ENCODE data around the gene SH2D4B. TPM values are rescaled to one million over a fixed set of nuclear protein-coding genes. Genes with fewer than 3 reads are reported as not detected.
"Not testable (repeated sequence)": the region's sequence is repeated elsewhere in the genome, so short reads cannot be mapped to it uniquely, and the experiment has no call there.

The SH2D4B gene
- total RNA-seq, 4 donors from 2014 or later = 0.13 TPM; not detected in 3

DNA sequence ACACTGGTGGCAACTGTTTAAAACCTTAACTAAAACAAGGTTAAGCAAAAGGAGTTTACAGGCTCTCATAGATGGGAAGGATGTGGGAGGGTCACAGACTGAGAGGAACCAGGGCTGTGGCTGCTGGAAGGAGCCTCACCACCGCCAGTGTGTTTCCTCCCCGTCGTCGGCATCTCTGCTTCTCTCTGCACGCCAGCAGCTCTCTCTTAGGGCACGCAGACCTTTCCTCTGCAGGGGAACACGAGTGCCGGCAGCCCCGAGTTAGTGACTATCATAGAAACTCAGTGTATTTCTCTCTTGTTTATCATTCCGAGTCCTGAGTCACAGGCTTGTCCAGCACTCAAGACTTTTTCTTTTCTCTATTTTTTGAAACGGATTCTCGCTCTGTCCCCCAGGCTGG, 8.1 kb upstream of the SH2D4B start:
- WGBS, 2 donors = 68 to 78% methylated on average over 12 of the region's 12 CpGs
- H3K4me3 ChIP-seq = no peak overlapping the region
- H3K27me3 ChIP-seq = no peaks in the 10 kb centered on the region
- intact Hi-C loops (cut with DNase I) = no loop called here
- DNase-seq = no peak
- H3K9me3 ChIP-seq = no peaks in the 10 kb centered on the region
- peaks cover 6 to 37% (median 7%) of the 10 kb centered on the region in 3 donors for H3K4me1 ChIP-seq
- no peaks in the 10 kb centered on the region for H3K36me3 ChIP-seq
- H3K27ac ChIP-seq = peak overlapping the region in 1 of 4 donors; percentile 46
- TF ChIP-seq, protein P1, sequence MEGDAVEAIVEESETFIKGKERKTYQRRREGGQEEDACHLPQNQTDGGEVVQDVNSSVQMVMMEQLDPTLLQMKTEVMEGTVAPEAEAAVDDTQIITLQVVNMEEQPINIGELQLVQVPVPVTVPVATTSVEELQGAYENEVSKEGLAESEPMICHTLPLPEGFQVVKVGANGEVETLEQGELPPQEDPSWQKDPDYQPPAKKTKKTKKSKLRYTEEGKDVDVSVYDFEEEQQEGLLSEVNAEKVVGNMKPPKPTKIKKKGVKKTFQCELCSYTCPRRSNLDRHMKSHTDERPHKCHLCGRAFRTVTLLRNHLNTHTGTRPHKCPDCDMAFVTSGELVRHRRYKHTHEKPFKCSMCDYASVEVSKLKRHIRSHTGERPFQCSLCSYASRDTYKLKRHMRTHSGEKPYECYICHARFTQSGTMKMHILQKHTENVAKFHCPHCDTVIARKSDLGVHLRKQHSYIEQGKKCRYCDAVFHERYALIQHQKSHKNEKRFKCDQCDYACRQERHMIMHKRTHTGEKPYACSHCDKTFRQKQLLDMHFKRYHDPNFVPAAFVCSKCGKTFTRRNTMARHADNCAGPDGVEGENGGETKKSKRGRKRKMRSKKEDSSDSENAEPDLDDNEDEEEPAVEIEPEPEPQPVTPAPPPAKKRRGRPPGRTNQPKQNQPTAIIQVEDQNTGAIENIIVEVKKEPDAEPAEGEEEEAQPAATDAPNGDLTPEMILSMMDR (IDR thresholded peaks at IDR 0.05) = no peak
- TF ChIP-seq POLR2A (IDR thresholded peaks at IDR 0.05) = no peak

DNA sequence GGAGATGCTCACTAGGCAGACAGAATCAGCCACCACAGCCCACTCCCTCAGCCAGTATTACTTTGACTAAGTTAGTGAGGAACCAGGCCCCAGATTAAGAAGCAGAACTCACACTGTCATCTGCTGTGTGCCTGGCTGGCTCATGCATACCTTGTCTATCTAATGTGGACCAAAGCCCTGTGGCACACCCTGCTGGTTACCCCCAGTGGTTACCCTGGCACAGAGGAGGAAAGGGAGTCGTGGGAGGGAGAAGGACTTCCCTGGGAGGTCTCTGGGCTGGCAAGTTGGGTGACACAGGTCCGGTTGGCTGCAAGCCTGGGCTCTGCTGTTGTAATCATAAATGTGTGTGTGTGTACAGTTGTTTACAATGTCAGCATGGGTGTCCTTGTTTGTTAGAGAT, 7.5 kb upstream of the SH2D4B start:
- H3K27ac ChIP-seq = peak overlapping the region in 1 of 4 donors; percentile 46
- intact Hi-C loops (cut with DNase I) = no loop called here
- no peaks in the 10 kb centered on the region for H3K36me3 ChIP-seq
- no peaks in the 10 kb centered on the region for H3K9me3 ChIP-seq
- peaks cover 6 to 34% (median 7%) of the 10 kb centered on the region in 3 donors for H3K4me1 ChIP-seq
- 28 to 67% methylated on average over 1 to 2 of the region's 2 CpGs for WGBS, 2 donors
- no peak for DNase-seq
- no peaks in the 10 kb centered on the region for H3K27me3 ChIP-seq
- TF ChIP-seq, protein P1 (IDR thresholded peaks at IDR 0.05) = peak in 3 of 6 experiments; percentile 13 to 41 (median 22)
- TF ChIP-seq POLR2A (IDR thresholded peaks at IDR 0.05) = no peak
- H3K4me3 ChIP-seq = no peak overlapping the region

DNA sequence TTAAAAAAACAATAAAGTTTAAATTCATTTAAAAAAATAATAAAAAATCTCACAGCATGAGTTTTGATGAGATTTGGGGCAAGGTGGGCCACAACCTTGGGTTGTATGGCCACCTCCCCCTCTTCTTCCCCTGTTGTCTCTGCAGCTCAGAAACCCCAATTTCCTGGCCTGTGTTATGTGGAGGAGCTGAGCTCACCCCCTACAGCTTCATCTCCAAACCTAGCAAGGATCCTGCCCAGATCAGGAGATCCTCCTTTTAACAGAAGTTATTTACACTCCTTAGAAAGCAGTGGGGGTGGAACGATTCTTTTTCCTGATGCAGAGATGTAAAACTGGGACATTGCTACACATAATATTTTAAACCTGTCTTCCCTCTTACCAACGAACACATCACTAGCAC, 6.9 kb upstream of the SH2D4B start:
- no peaks in the 10 kb centered on the region for H3K27me3 ChIP-seq
- H3K27ac ChIP-seq = no peak overlapping the region
- TF ChIP-seq, protein P1 (IDR thresholded peaks at IDR 0.05) = no peak
- TF ChIP-seq POLR2A (IDR thresholded peaks at IDR 0.05) = no peak
- no peak overlapping the region for H3K4me3 ChIP-seq
- no peaks in the 10 kb centered on the region for H3K36me3 ChIP-seq
- H3K9me3 ChIP-seq = no peaks in the 10 kb centered on the region
- no peak for DNase-seq
- 26 to 30% methylated on average over 2 of the region's 2 CpGs for WGBS, 2 donors
- intact Hi-C loops (cut with DNase I) = no loop called here
- peaks cover 6 to 37% (median 7%) of the 10 kb centered on the region in 3 donors for H3K4me1 ChIP-seq

GRCh38 chr10:80532571-80532970, 5.1 kb upstream of the SH2D4B start:
- Histone ChIP-seq H3K27ac (no peak overlapping the region), H3K9me3 (no peaks in the 10 kb centered on the region), H3K36me3 (no peaks in the 10 kb centered on the region), H3K4me3 (no peak overlapping the region), H3K4me1 (peaks cover 0 to 33% (median 7%) of the 10 kb centered on the region in 3 donors), H3K27me3 (no peaks in the 10 kb centered on the region)
- no peak for TF ChIP-seq POLR2A (IDR thresholded peaks at IDR 0.05)
- TF ChIP-seq, protein P1 (IDR thresholded peaks at IDR 0.05) = no peak
- WGBS, 2 donors = 88 to 98% methylated on average over 3 to 4 of the region's 4 CpGs
- no peak for DNase-seq
- intact Hi-C loops (cut with DNase I) = no loop called here

- DNase-seq; H3K9me3 ChIP-seq; H3K27ac ChIP-seq; H3K27me3 ChIP-seq; H3K36me3 ChIP-seq; H3K4me3 ChIP-seq; intact Hi-C loops (cut with DNase I): not testable (repeated sequence)
- peaks cover 0 to 27% (median 3%) of the 10 kb centered on the region in 3 donors for H3K4me1 ChIP-seq
- no CpG with 5 or more reads among the region's 25 CpGs for WGBS, 2 donors
Observed at GRCh38 chr10:80534059-80534458, 3.6 kb upstream of the SH2D4B start.

DNA sequence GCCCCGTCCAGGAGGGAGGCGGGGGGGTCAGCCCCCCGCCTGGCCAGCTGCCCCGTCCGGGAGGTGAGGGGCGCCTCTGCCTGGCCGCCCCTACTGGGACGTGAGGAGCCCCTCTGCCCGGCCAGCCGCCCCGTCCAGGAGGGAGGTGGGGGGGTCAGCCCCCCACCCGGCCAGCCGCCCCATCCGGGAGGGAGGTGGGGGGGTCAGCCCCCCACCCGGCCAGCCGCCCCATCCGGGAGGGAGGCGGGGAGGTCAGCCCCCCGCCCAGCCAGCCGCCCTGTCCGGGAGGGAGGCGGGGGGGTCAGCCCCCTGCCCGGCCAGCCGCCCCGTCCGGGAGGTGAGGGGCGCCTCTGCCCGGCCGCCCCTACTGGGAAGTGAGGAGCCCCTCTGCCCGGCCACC, 3.1 kb upstream of the SH2D4B start:
- H3K27ac ChIP-seq; DNase-seq; H3K4me3 ChIP-seq; H3K9me3 ChIP-seq; H3K36me3 ChIP-seq; intact Hi-C loops (cut with DNase I); H3K27me3 ChIP-seq: not testable (repeated sequence)
- peaks cover 0 to 28% (median 6%) of the 10 kb centered on the region in 3 donors for H3K4me1 ChIP-seq
- no CpG with 5 or more reads among the region's 30 CpGs for WGBS, 2 donors

Data from esophagus squamous epithelium (tissue), 5 donors.